ENCODE measurements around the gene GRID1. TPM values are rescaled to one million over a fixed set of nuclear protein-coding genes. Genes with fewer than 3 reads are reported as not detected.

The GRID1 gene
- total RNA-seq, 1 experiment from 2014 or later, result 5.6 TPM

DNA sequence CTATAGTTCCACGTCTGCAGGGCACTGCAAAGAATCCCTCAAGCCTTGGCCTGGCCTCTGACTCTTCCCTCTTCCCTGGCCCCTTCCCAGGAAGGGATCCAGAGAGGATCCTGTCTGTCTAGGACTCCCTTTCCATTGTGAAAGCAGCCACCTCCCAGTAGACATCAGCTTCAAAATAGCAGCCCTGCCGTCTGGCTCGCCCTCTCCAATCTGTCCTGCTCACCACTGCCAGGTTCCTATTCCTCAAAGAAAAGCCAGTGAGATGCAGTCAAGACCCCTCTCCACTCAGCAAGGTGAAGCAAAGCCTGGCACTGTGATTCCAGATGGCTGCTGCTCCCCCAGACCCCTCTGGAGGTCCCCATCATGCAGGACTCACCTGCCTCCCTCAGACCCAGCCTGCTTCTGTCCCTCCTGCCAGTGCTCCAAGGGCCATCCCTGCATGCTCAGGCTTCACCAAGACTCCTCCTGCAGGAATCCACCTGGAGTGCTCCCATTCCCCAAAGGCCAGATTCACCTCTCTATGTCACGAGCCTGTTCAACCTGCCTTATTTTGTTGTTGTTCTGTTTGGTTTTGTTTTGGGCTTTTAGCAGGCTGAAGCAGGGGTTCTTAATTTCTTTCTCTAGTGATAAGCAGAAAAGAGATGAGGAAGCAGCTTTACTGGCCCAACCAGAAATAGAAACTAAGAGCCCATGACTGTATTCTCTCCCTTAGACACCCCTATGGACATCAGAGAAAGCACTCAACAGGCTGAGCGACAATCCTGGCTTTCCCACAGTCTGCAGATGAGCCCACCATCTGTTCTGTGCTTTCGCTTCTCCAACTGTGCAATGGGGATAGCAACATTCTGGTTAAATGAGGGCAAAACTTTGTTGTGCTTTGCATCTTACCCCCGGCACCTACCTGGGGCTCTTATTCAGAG, 305.1 kb downstream of the GRID1 start:
- H3K4me2 ChIP-seq (ENCODE audit: low read length), result no peak overlapping the region
- BruUV-seq (replicated peaks), result no TSS peak
- H3K4me1 ChIP-seq (ENCODE audit: control insufficient read depth in 1 of 2, insufficient read depth in 2 of 2, low read length in 2 of 2), result no peaks in the 10 kb centered on the region
- H3K27ac ChIP-seq (ENCODE audit: low read depth, low read length), result no peak overlapping the region
- H3K36me3 ChIP-seq (ENCODE audit: control insufficient read depth in 1 of 2, insufficient read depth in 2 of 2, low read length in 2 of 2), result no peaks in the 10 kb centered on the region
- no peak for DNase-seq (ENCODE audit: low read depth, low spot score)
- H4K20me1 ChIP-seq (ENCODE audit: insufficient read depth), result no peaks in the 10 kb centered on the region
- no peaks in the 10 kb centered on the region for H3K79me2 ChIP-seq (ENCODE audit: insufficient read depth, low read length)
- peaks cover 5% of the 10 kb centered on the region; the same call in 1 of the 2 replicates for H3K27me3 ChIP-seq (ENCODE audit: insufficient read depth, low read length)
- ATAC-seq, result no peak
- intact Hi-C loops (cut with micrococcal nuclease), result no loop called here
- H3K9ac ChIP-seq (ENCODE audit: low read length), result no peak overlapping the region
- no peak overlapping the region for H2AFZ ChIP-seq (ENCODE audit: low read depth, low read length, poor library complexity, severe bottlenecking)
- H3K9me3 ChIP-seq (ENCODE audit: control insufficient read depth in 1 of 2, insufficient read depth in 1 of 2, low read depth in 1 of 2, low read length in 2 of 2), result no peaks in the 10 kb centered on the region
- H3K9me2 ChIP-seq (ENCODE audit: insufficient read depth), result no peaks in the 10 kb centered on the region
- ChIA-PET CTCF (no interaction called here), RAD21 (ENCODE audit: low non-redundant PET in 1 of 2, low total read pairs in 2 of 2, uncharacterized antibody in 2 of 2, unreplicated experiment in 2 of 2) (no interaction called here), POLR2A (no interaction called here)
- no peak overlapping the region for H3K4me3 ChIP-seq (replicated peaks in 1 of 2; ENCODE audit: low read depth in 1 of 2, low read length in 2 of 2)
- no peak for TF ChIP-seq EZH2 (IDR thresholded peaks at IDR 0.05)
- no peak for TF ChIP-seq SIN3A (IDR thresholded peaks at IDR 0.05; ENCODE audit: low read depth)
- TF ChIP-seq EZH2phosphoT487 (IDR thresholded peaks at IDR 0.05; ENCODE audit: borderline replicate concordance), result no peak
- no peak for TF ChIP-seq POLR2AphosphoS5 (IDR thresholded peaks at IDR 0.05; ENCODE audit: low read depth, low read length)
- TF ChIP-seq TCF7L2 (IDR thresholded peaks at IDR 0.05; ENCODE audit: borderline replicate concordance, extremely low read depth, insufficient read depth, insufficient read length), result no peak
- TF ChIP-seq, protein P1, sequence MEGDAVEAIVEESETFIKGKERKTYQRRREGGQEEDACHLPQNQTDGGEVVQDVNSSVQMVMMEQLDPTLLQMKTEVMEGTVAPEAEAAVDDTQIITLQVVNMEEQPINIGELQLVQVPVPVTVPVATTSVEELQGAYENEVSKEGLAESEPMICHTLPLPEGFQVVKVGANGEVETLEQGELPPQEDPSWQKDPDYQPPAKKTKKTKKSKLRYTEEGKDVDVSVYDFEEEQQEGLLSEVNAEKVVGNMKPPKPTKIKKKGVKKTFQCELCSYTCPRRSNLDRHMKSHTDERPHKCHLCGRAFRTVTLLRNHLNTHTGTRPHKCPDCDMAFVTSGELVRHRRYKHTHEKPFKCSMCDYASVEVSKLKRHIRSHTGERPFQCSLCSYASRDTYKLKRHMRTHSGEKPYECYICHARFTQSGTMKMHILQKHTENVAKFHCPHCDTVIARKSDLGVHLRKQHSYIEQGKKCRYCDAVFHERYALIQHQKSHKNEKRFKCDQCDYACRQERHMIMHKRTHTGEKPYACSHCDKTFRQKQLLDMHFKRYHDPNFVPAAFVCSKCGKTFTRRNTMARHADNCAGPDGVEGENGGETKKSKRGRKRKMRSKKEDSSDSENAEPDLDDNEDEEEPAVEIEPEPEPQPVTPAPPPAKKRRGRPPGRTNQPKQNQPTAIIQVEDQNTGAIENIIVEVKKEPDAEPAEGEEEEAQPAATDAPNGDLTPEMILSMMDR (IDR thresholded peaks at IDR 0.05 in 2 of 3, conservative IDR thresholded peaks at IDR 0.05 in 1 of 3; ENCODE audit: borderline replicate concordance in 1 of 3, insufficient read depth in 1 of 3, low read depth in 2 of 3, low read length in 2 of 3), result no peak
- TF ChIP-seq CEBPB (IDR thresholded peaks at IDR 0.05; ENCODE audit: low read depth), result no peak
- TF ChIP-seq, protein P2, sequence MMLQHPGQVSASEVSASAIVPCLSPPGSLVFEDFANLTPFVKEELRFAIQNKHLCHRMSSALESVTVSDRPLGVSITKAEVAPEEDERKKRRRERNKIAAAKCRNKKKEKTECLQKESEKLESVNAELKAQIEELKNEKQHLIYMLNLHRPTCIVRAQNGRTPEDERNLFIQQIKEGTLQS (IDR thresholded peaks at IDR 0.05), result no peak
- no peak for TF ChIP-seq POLR2A (IDR thresholded peaks at IDR 0.05; ENCODE audit: borderline replicate concordance, extremely low read depth, insufficient read depth, insufficient read length)
- no peak for TF ChIP-seq ZFX (IDR thresholded peaks at IDR 0.05)
- TF ChIP-seq ELF1 (IDR thresholded peaks at IDR 0.05; ENCODE audit: borderline replicate concordance, low read depth), result no peak
- TF ChIP-seq RAD21 (IDR thresholded peaks at IDR 0.05; ENCODE audit: low read depth), result no peak
- TF ChIP-seq REST (IDR thresholded peaks at IDR 0.05; ENCODE audit: low read depth), result no peak

Data from HCT116 (cell line).